HepG2 (cell line): Measurements from ENCODE around the gene SEC14L5. TPM values are rescaled to one million over a fixed set of nuclear protein-coding genes. Genes with fewer than 3 reads are reported as not detected.
A peak's percentile ranks its signal among the peaks of the same experiment; 100 is the strongest.

Experiments used
- CENPX ChIP-seq: sonication (generic); formaldehyde crosslinking; IDR thresholded peaks from 2 replicates; pipeline ENCODE4 v1.9.0; 2021; ENCODE audit warnings: mild to moderate bottlenecking, missing genetic modification reagents, moderate library complexity
- DDIT3 ChIP-seq: sonication (generic); formaldehyde crosslinking; IDR thresholded peaks from 2 replicates; pipeline ENCODE4 v1.4.0; 2020; ENCODE audit warnings: mild to moderate bottlenecking, missing genetic modification reagents
- HIVEP1 ChIP-seq: sonication (generic); formaldehyde crosslinking; IDR thresholded peaks from 2 replicates; pipeline ENCODE4 v1.4.0; 2020; ENCODE audit warnings: mild to moderate bottlenecking, missing genetic modification reagents
- MED13 ChIP-seq: sonication (generic); formaldehyde crosslinking; IDR thresholded peaks from 2 replicates; pipeline ENCODE4 v1.5.0; 2020; ENCODE audit warnings: missing genetic modification reagents
- MTF2 ChIP-seq: sonication (generic); formaldehyde crosslinking; IDR thresholded peaks from 2 replicates; pipeline ENCODE4 v1.5.0; 2020; ENCODE audit warnings: missing genetic modification reagents, borderline replicate concordance
- NFYC ChIP-seq: IDR thresholded peaks from 2 replicates; pipeline ENCODE4 v1.6.1; 2016; ENCODE audit warnings: missing genetic modification reagents, missing compliant biosample characterization
- NR0B2 ChIP-seq: sonication (generic); formaldehyde crosslinking; IDR thresholded peaks from 2 replicates; pipeline ENCODE4 v1.4.0; 2020; ENCODE audit warnings: mild to moderate bottlenecking, missing genetic modification reagents
- PCBP2 ChIP-seq: fragments of 200-400 bp; formaldehyde crosslinking; optimal IDR thresholded peaks from 2 replicates; pipeline ENCODE3; 2018; ENCODE audit warnings: low read length, low read depth; ENCODE audit not compliant: poor library complexity, severe bottlenecking
- SIN3A ChIP-seq: IDR thresholded peaks from 2 replicates; pipeline ENCODE4 v1.6.1; 2011; ENCODE audit warnings: low read depth, mild to moderate bottlenecking, control low read depth, low read length, borderline replicate concordance
- SNAI1 ChIP-seq: sonication (generic); formaldehyde crosslinking; IDR thresholded peaks from 2 replicates; pipeline ENCODE4 v1.5.0; 2020; ENCODE audit warnings: mild to moderate bottlenecking, missing genetic modification reagents, borderline replicate concordance
- SOX5 ChIP-seq: IDR thresholded peaks from 2 replicates; pipeline ENCODE4 v1.6.1; 2016; ENCODE audit warnings: borderline replicate concordance
- TRAFD1 ChIP-seq: sonication (generic); formaldehyde crosslinking; IDR thresholded peaks from 2 replicates; pipeline ENCODE4 v1.5.1; 2020; ENCODE audit warnings: missing genetic modification reagents, mild to moderate bottlenecking, borderline replicate concordance
- ZMYM3 ChIP-seq: sonication (generic); formaldehyde crosslinking; IDR thresholded peaks from 2 replicates; pipeline ENCODE4 v1.5.1; 2020; ENCODE audit warnings: mild to moderate bottlenecking, missing genetic modification reagents
- ZNF225 ChIP-seq: sonication (generic); formaldehyde crosslinking; IDR thresholded peaks from 2 replicates; pipeline ENCODE4 v1.4.0; 2020; ENCODE audit warnings: mild to moderate bottlenecking, missing genetic modification reagents
- ZNF235 ChIP-seq: sonication (generic); formaldehyde crosslinking; IDR thresholded peaks from 2 replicates; pipeline ENCODE4 v1.8.1; 2023; ENCODE audit warnings: mild to moderate bottlenecking, missing genetic modification reagents, borderline replicate concordance
- ZNF253 ChIP-seq: sonication (generic); formaldehyde crosslinking; IDR thresholded peaks from 2 replicates; pipeline ENCODE4 v1.8.0; 2022; ENCODE audit warnings: mild to moderate bottlenecking, missing genetic modification reagents, borderline replicate concordance
- ZNF451 ChIP-seq: sonication (generic); formaldehyde crosslinking; IDR thresholded peaks from 2 replicates; pipeline ENCODE4 v1.5.0; 2020; ENCODE audit warnings: mild to moderate bottlenecking, missing genetic modification reagents
- ZNF513 ChIP-seq: sonication (generic); formaldehyde crosslinking; conservative IDR thresholded peaks from 2 replicates; pipeline ENCODE4 v1.5.0; 2020; ENCODE audit warnings: missing genetic modification reagents
- polyA plus RNA-seq, 8 experiments: library from polyadenylated mRNA; depleted of rRNA in 3 of 8; stranded (reverse) in 7 of 8; unstranded in 1 of 8; fragments of >200 nt; fragmentation: Illumina TruSeq in 4 of 8; extraction: Trizol in 4 of 8; gene quantifications; 2 replicates each; pipeline versions ENCODE4 v1.2.1 to v1.2.3, GENCODE V29; 2011 to 2016; ENCODE audit warnings: low read depth in 4 of 8, missing spikeins in 1 of 8, mixed read lengths in 1 of 8; ENCODE audit not compliant: insufficient read depth in 1 of 8
- total RNA-seq, 5 experiments: library from RNA; depleted of rRNA; stranded (reverse); fragments of >200 nt; fragmentation: Illumina TruSeq; extraction: Trizol; gene quantifications; 2 replicates each; pipeline ENCODE4 v1.2.3, GENCODE V29; 2016; ENCODE audit warnings: low read depth in 1 of 5
- TF ChIP-seq, protein P1 (sequence below): sonication (generic); formaldehyde crosslinking; IDR thresholded peaks from 2 replicates; pipeline ENCODE4 v1.5.1; 2020; ENCODE audit warnings: mild to moderate bottlenecking, missing genetic modification reagents, moderate library complexity

The SEC14L5 gene
- total and polyA plus RNA-seq, 2 of the 13 experiments (the other 11 are each of a cell fraction or from before 2014, with no cell fraction given), result 0.40 to 0.42 TPM

GRCh38 chr16:4936991-4937781 is 20.9 kb upstream of the SEC14L5 start, which contains the start of gene PPL (continued):
- TF ChIP-seq ZMYM3 (CRISPR knock-in tag), result peak; percentile 55; the same call in 1 of the 2 replicates
- no peak for TF ChIP-seq SNAI1
- TF ChIP-seq ZNF513 (CRISPR knock-in tag), result no peak
- TF ChIP-seq DDIT3 (CRISPR knock-in tag), result no peak
- TF ChIP-seq HIVEP1 (CRISPR knock-in tag), result 0 out of 2 replicates have a peak, but pooled peaks have one; percentile 57
- no peak; the same call in 1 of the 2 replicates for TF ChIP-seq SOX5 (CRISPR knock-in tag)
- 0 out of 2 replicates have a peak, but pooled peaks have one; percentile 31 for TF ChIP-seq ZNF235 (CRISPR knock-in tag)
- TF ChIP-seq NR0B2 (CRISPR knock-in tag), result no peak; the same call in 1 of the 2 replicates
- no peak for TF ChIP-seq MED13
- TF ChIP-seq PCBP2, result no peak
- TF ChIP-seq NFYC (CRISPR knock-in tag), result 0 out of 2 replicates have a peak, but pooled peaks have one; percentile 12
- no peak for TF ChIP-seq CENPX
- TF ChIP-seq TRAFD1 (CRISPR knock-in tag), result no peak
- TF ChIP-seq SIN3A, result no peak; the same call in 1 of the 2 replicates
- TF ChIP-seq ZNF253 (CRISPR knock-in tag), result peak; percentile 89
- peak; percentile 52; the same call in 1 of the 2 replicates for TF ChIP-seq ZNF451 (CRISPR knock-in tag)
- TF ChIP-seq, protein P1, sequence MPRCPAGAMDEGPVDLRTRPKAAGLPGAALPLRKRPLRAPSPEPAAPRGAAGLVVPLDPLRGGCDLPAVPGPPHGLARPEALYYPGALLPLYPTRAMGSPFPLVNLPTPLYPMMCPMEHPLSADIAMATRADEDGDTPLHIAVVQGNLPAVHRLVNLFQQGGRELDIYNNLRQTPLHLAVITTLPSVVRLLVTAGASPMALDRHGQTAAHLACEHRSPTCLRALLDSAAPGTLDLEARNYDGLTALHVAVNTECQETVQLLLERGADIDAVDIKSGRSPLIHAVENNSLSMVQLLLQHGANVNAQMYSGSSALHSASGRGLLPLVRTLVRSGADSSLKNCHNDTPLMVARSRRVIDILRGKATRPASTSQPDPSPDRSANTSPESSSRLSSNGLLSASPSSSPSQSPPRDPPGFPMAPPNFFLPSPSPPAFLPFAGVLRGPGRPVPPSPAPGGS, result 0 out of 2 replicates have a peak, but pooled peaks have one; percentile 20
- TF ChIP-seq MTF2, result peak; percentile 51; the same call in 1 of the 2 replicates
- TF ChIP-seq ZNF225, result peak; percentile 58; the same call in 1 of the 2 replicates
